Subcutaneous abdominal adipose tissue (tissue), 5 donors: ENCODE data around the gene SCLY.

Experiments
- H3K27ac ChIP-seq: one replicate; pipeline ENCODE4 v1.7.0; 2013; ENCODE audit warnings: low read depth, mild to moderate bottlenecking, inconsistent platforms, low read length, moderate library complexity
- H3K27me3 ChIP-seq, 5 donors: one replicate each; pipeline ENCODE4 v1.7.0; 2013; ENCODE audit warnings: low read length in 5 of 5, inconsistent platforms in 1 of 5; ENCODE audit not compliant: control insufficient read depth in 5 of 5, insufficient read depth in 4 of 5
- H3K36me3 ChIP-seq, 5 donors: one replicate each; pipeline ENCODE4 v1.7.0; 2013; ENCODE audit warnings: low read length in 5 of 5; ENCODE audit not compliant: control insufficient read depth in 5 of 5, insufficient read depth in 5 of 5
- H3K4me1 ChIP-seq, 5 donors: one replicate each; pipeline ENCODE4 v1.7.0; 2013; ENCODE audit warnings: low read length in 5 of 5, mild to moderate bottlenecking in 3 of 5, moderate library complexity in 1 of 5; ENCODE audit not compliant: control insufficient read depth in 5 of 5, insufficient read depth in 5 of 5
- H3K4me3 ChIP-seq, 5 donors: one replicate each; pipeline ENCODE4 v1.7.0; 2013; ENCODE audit warnings: low read length in 5 of 5, low read depth in 1 of 5
- H3K9ac ChIP-seq, 5 donors: one replicate each; pipeline ENCODE4 v1.7.0; 2013; ENCODE audit warnings: low read length in 5 of 5, mild to moderate bottlenecking in 4 of 5, moderate library complexity in 3 of 5
- H3K9me3 ChIP-seq, 5 donors: one replicate each; pipeline ENCODE4 v1.7.0; 2013; ENCODE audit warnings: low read length in 5 of 5; ENCODE audit not compliant: control insufficient read depth in 5 of 5
- donor health status: healthy.
- donor health status: healthy.
- donor health status: healthy.
- donor health status: healthy.
- donor health status: healthy.

The SCLY gene

DNA sequence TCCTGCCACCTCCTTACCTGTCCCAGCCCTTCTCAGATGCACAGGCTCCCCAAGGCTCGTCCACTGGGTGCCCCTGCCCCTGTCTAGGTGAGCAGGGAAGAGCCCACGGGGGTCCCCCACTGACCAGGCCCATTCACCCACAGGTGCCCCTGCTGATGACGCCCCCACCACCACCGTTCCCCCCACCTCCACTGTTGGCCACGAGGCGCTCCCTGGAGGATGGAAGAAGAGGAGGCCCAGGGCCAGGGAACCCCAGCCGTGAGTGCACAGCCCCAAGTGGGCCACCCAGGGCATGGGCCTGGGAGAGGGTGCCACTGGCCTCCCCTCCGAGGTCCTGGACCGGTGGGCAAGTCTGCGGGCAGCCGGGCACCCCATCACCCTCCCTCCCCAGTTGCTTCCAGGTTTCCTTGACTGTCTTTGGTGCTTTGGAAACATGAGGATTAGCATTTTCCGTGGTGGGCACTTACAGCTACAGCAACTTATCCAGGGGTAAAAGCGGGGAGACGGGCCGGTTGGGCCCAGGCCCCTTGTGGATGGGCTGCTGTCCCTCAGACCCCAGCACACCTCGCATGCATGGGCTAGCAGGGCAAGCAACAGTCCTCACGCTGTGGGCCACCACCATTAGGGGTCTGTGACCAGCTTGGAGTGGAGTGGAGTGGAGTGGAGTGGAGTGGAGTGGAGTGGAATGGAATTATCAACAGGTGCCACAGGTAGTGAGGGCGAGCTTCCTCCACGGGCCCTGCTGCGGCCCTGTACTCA, 64.5 kb downstream of the SCLY start:
- no peak overlapping the region for H3K9ac ChIP-seq
- peaks cover 0 to 9% (median 3%) of the 10 kb centered on the region in 5 donors for H3K27me3 ChIP-seq
- H3K4me3 ChIP-seq: no peak overlapping the region
- H3K9me3 ChIP-seq: no peaks in the 10 kb centered on the region
- H3K4me1 ChIP-seq: peaks cover 0 to 19% (median 7%) of the 10 kb centered on the region in 5 donors
- H3K27ac ChIP-seq: no peak overlapping the region
- no peaks in the 10 kb centered on the region for H3K36me3 ChIP-seq

GRCh38 chr2:238126338-238126737, 65.5 kb downstream of the SCLY start:
- peaks cover 0 to 14% (median 5%) of the 10 kb centered on the region in 5 donors for H3K4me1 ChIP-seq
- no peak overlapping the region for H3K9ac ChIP-seq
- no peaks in the 10 kb centered on the region for H3K9me3 ChIP-seq
- H3K36me3 ChIP-seq: no peaks in the 10 kb centered on the region
- H3K27ac ChIP-seq: no peak overlapping the region
- no peak overlapping the region for H3K4me3 ChIP-seq
- peaks cover 0 to 9% (median 0%) of the 10 kb centered on the region in 5 donors for H3K27me3 ChIP-seq

DNA sequence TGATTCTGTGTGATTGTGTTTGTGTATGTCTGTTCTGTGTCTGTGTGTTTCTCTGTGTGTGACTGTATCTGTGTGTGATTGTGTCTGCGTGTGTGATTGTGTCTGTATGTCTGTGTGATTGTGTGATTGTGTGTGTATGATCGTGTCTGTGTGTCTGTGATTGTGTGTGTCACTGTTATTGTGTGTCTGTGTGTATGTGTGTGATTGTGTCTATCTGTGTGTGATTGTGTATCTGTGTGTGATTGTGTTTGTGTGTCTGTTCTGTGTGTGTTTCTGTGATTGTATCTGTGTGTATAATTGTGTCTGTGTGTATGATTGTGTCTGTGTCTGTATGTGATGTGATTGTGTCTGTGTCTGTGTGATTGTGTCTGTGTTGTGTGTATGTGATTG, 66.0 kb downstream of the SCLY start:
- Histone ChIP-seq H3K9ac (no peak overlapping the region), H3K4me1 (peaks cover 0 to 14% (median 5%) of the 10 kb centered on the region in 5 donors), H3K27me3 (peaks cover 0 to 9% (median 0%) of the 10 kb centered on the region in 5 donors), H3K36me3 (no peaks in the 10 kb centered on the region), H3K27ac (no peak overlapping the region), H3K4me3 (peak overlapping the region in 2 of 5 donors; percentile 37 to 43), H3K9me3 (no peaks in the 10 kb centered on the region)

- Histone ChIP-seq H3K27ac (no peak overlapping the region), H3K36me3 (no peaks in the 10 kb centered on the region), H3K4me1 (peaks cover 0 to 14% (median 5%) of the 10 kb centered on the region in 5 donors), H3K4me3 (peak overlapping the region in 3 of 5 donors; percentile 12 to 43 (median 37)), H3K27me3 (peaks cover 0 to 5% (median 0%) of the 10 kb centered on the region in 5 donors), H3K9ac (no peak overlapping the region), H3K9me3 (no peaks in the 10 kb centered on the region)
Observed at GRCh38 chr2:238127165-238128060, 66.6 kb downstream of the SCLY start.

DNA sequence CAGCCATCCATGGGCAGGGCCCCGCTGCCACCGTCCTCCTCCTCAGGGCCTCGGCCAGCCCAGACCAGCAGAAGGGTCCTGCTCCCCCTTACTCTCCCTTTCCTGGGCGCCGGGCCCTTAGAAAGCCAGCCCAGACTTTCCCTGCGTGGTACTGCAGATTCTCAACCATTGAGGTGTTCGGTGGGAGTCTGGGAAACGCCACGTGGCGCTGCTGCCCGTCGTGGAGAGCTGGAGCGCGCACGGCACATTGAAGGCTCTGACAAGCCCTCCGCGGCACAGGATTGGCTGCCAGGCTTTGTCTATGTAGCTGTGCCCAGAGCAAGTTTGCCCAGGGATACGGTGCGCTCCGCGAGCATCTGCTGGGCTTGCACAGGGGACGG, 67.2 kb downstream of the SCLY start:
- Histone ChIP-seq H3K4me1 (peaks cover 0 to 14% (median 5%) of the 10 kb centered on the region in 5 donors), H3K4me3 (peak overlapping the region in 1 of 5 donors; percentile 17), H3K27ac (no peak overlapping the region), H3K36me3 (no peaks in the 10 kb centered on the region), H3K9me3 (no peaks in the 10 kb centered on the region), H3K9ac (no peak overlapping the region), H3K27me3 (peaks cover 0 to 4% (median 0%) of the 10 kb centered on the region in 5 donors)

- Histone ChIP-seq H3K4me1 (peaks cover 0 to 14% (median 5%) of the 10 kb centered on the region in 5 donors), H3K36me3 (no peaks in the 10 kb centered on the region), H3K4me3 (no peak overlapping the region), H3K27me3 (peaks cover 0 to 2% (median 0%) of the 10 kb centered on the region in 5 donors), H3K9me3 (no peaks in the 10 kb centered on the region), H3K27ac (no peak overlapping the region), H3K9ac (no peak overlapping the region)
Observed at GRCh38 chr2:238128534-238129001, 67.8 kb downstream of the SCLY start.

- H3K9me3 ChIP-seq: no peaks in the 10 kb centered on the region
- H3K4me3 ChIP-seq: no peak overlapping the region
- H3K4me1 ChIP-seq: peaks cover 0 to 14% (median 5%) of the 10 kb centered on the region in 5 donors
- no peak overlapping the region for H3K27ac ChIP-seq
- H3K9ac ChIP-seq: no peak overlapping the region
- H3K36me3 ChIP-seq: no peaks in the 10 kb centered on the region
- H3K27me3 ChIP-seq: peaks cover 0 to 2% (median 0%) of the 10 kb centered on the region in 5 donors
Observed at GRCh38 chr2:238129166-238130010, 68.6 kb downstream of the SCLY start.

- Histone ChIP-seq H3K4me1 (peaks cover 0 to 14% (median 5%) of the 10 kb centered on the region in 5 donors), H3K9me3 (no peaks in the 10 kb centered on the region), H3K9ac (no peak overlapping the region), H3K4me3 (no peak overlapping the region), H3K36me3 (no peaks in the 10 kb centered on the region), H3K27me3 (peaks cover 0 to 2% (median 0%) of the 10 kb centered on the region in 5 donors), H3K27ac (no peak overlapping the region)
Observed at GRCh38 chr2:238130111-238130695, 69.4 kb downstream of the SCLY start.
